GM12878 (cell line): ENCODE measurements around the gene SMOC1. TPM values are rescaled to one million over a fixed set of nuclear protein-coding genes. Genes with fewer than 3 reads are reported as not detected.

Experiments
- ATAC-seq: fragments of 200-7000 bp; cut with Tn5 transposase; 3 replicates; pipeline ENCODE4 v1.9.1; 2020; ENCODE audit warnings: mild to moderate bottlenecking, moderate library complexity
- BruUV-seq: library from RNA; stranded (reverse); fragments of 400-500 nt; replicated peaks from 2 replicates; lab custom pipeline; 2021; lab: Mats Ljungman, UMichigan
- CTCF ChIA-PET: fragments of 300-600 bp; sonication (Branson Sonifier 250); formaldehyde crosslinking; extraction: SDS; loops from one replicate; lab custom pipeline; 2021; ENCODE audit warnings: inconsistent platforms; lab: Yijun Ruan, JAX
- POLR2A ChIA-PET: fragments of 350-600 bp; formaldehyde crosslinking; extraction: SDS; loops from one replicate; lab custom pipeline; 2021; ENCODE audit warnings: inconsistent platforms; lab: Charles Lee
- RAD21 ChIA-PET: fragments of 300-600 bp; sonication (Branson Sonifier 250); formaldehyde crosslinking; loops from one replicate; lab custom pipeline; 2023; ENCODE audit warnings: antibody characterized with exemption; ENCODE audit not compliant: unreplicated experiment; lab: Charles Lee
- SMC1A ChIA-PET: fragments of 300-600 bp; sonication (Branson Sonifier 250); formaldehyde crosslinking; loops from one replicate; lab custom pipeline; 2023; ENCODE audit not compliant: unreplicated experiment, uncharacterized antibody; lab: Charles Lee
- DNase-seq: peaks from one replicate; pipeline ENCODE4 v3.0.0-alpha.2; 2011; ENCODE audit warnings: low read depth, low spot score
- FAIRE-seq: peaks from 3 replicates; lab custom pipeline; 2011; peaks lifted over from hg19 to GRCh38; lab: Jason Lieb, UNC
- H2AFZ ChIP-seq: 2 replicates; pipeline ENCODE4 v1.6.0; 2011; ENCODE audit warnings: low read depth, low read length, control low read depth; ENCODE audit not compliant: control insufficient read depth
- H3K27ac ChIP-seq: 2 replicates; pipeline ENCODE4 v1.5.1; 2011; ENCODE audit warnings: control low read depth; ENCODE audit not compliant: control insufficient read depth, insufficient read depth
- H3K27me3 ChIP-seq, 2 experiments: replicated peaks in 1 of 2; 2 replicates each; pipeline versions ENCODE4 v1.6.0 to v1.6.1; 2011; ENCODE audit warnings: low read length in 1 of 2; ENCODE audit not compliant: control insufficient read depth in 2 of 2, insufficient read depth in 2 of 2
- H3K36me3 ChIP-seq, 2 experiments: 2 replicates each; pipeline ENCODE4 v1.5.1; 2011; ENCODE audit warnings: low read length in 1 of 2; ENCODE audit not compliant: control insufficient read depth in 2 of 2, insufficient read depth in 2 of 2
- H3K4me1 ChIP-seq: 2 replicates; pipeline ENCODE4 v1.6.1; 2011; ENCODE audit warnings: mild to moderate bottlenecking, low read length, moderate library complexity, mixed read lengths; ENCODE audit not compliant: control insufficient read depth, insufficient read depth
- H3K4me2 ChIP-seq: 2 replicates; pipeline ENCODE4 v1.6.0; 2011; ENCODE audit warnings: control low read depth; ENCODE audit not compliant: control insufficient read depth, insufficient read depth
- H3K4me3 ChIP-seq: fragments of 200-600 bp; sonication (generic); 2 replicates; pipeline ENCODE4 v1.5.1; 2016
- H3K79me2 ChIP-seq: 2 replicates; pipeline ENCODE4 v1.6.0; 2011; ENCODE audit warnings: low read length; ENCODE audit not compliant: control insufficient read depth, insufficient read depth
- H3K9ac ChIP-seq: 2 replicates; pipeline ENCODE4 v1.8.0; 2011; ENCODE audit warnings: low read length, control low read depth, mixed read lengths; ENCODE audit not compliant: control insufficient read depth, insufficient read depth
- H3K9me3 ChIP-seq: replicated peaks from 3 replicates; pipeline ENCODE4 v1.5.1; 2011; ENCODE audit warnings: mild to moderate bottlenecking, low read length; ENCODE audit not compliant: control insufficient read depth, insufficient read depth
- H4K20me1 ChIP-seq: 2 replicates; pipeline ENCODE4 v1.6.0; 2011; ENCODE audit not compliant: control insufficient read depth, insufficient read depth
- BHLHE40 ChIP-seq, 2 experiments: fragments of 450-650 bp in 1 of 2; IDR thresholded peaks; 2 replicates each; pipeline ENCODE4 v1.6.1; 2011 to 2017; ENCODE audit warnings: low read depth in 2 of 2, borderline replicate concordance in 1 of 2, improper control_type of control experiment in 1 of 2, low read length in 1 of 2, mild to moderate bottlenecking in 1 of 2
- BMI1 ChIP-seq: fragments of 450-650 bp; IDR thresholded peaks from 2 replicates; pipeline ENCODE4 v1.6.1; 2016; ENCODE audit warnings: mild to moderate bottlenecking, moderate library complexity, borderline replicate concordance
- CREB1 ChIP-seq: IDR thresholded peaks from 2 replicates; pipeline ENCODE4 v1.6.1; 2012; ENCODE audit warnings: low read depth, mild to moderate bottlenecking, inconsistent platforms
- ETV6 ChIP-seq, 2 experiments: fragments of 450-650 bp in 1 of 2; IDR thresholded peaks in 1 of 2; conservative IDR thresholded peaks in 1 of 2; 2 replicates each; pipeline ENCODE4 v1.6.1; 2014; ENCODE audit warnings: antibody characterized with exemption in 1 of 2, borderline replicate concordance in 1 of 2, low read depth in 1 of 2, mild to moderate bottlenecking in 1 of 2, moderate library complexity in 1 of 2
- GABPA ChIP-seq: IDR thresholded peaks from 2 replicates; pipeline ENCODE4 v1.6.1; 2014; ENCODE audit warnings: antibody characterized with exemption, low read depth, mild to moderate bottlenecking, inconsistent platforms
- GATAD2B ChIP-seq: fragments of 450-650 bp; conservative IDR thresholded peaks from 2 replicates; pipeline ENCODE4 v1.6.1; 2017; ENCODE audit warnings: low read depth, mild to moderate bottlenecking, moderate library complexity
- MLLT1 ChIP-seq: fragments of 450-650 bp; IDR thresholded peaks from 2 replicates; pipeline ENCODE4 v1.6.1; 2016; ENCODE audit warnings: mild to moderate bottlenecking
- POLR2AphosphoS5 ChIP-seq: IDR thresholded peaks from 2 replicates; pipeline ENCODE4 v1.6.1; 2011; ENCODE audit warnings: mild to moderate bottlenecking, low read length, inconsistent platforms
- POU2F2 ChIP-seq: IDR thresholded peaks from 3 replicates; pipeline ENCODE4 v1.6.1; 2011; ENCODE audit warnings: low read depth, mild to moderate bottlenecking, low read length, borderline replicate concordance
- RB1 ChIP-seq: fragments of 450-650 bp; formaldehyde crosslinking; IDR thresholded peaks from 2 replicates; pipeline ENCODE4 v1.6.1; 2017; ENCODE audit warnings: mild to moderate bottlenecking, borderline replicate concordance
- SPI1 ChIP-seq: IDR thresholded peaks from 2 replicates; pipeline ENCODE4 v1.6.1; 2011; ENCODE audit warnings: low read depth, mild to moderate bottlenecking, low read length, moderate library complexity, borderline replicate concordance; ENCODE audit not compliant: insufficient read depth
- WGBS: methylation state at CpG from one replicate; pipeline ENCODE4 v1.1.6; 2016; ENCODE audit warnings: low lambda C conversion rate; ENCODE audit not compliant: insufficient replicate concordance, insufficient coverage; ENCODE audit errors: missing lambda C conversion rate; 5-methylcytosine and 5-hydroxymethylcytosine counted together
- in situ Hi-C: fragments of 300-500 bp; cut with MboI; formaldehyde crosslinking; loops from 9 replicates; pipeline ENCODE4 v1.14.3; 2018; ENCODE audit warnings: mixed read lengths
- intact Hi-C: fragments of 100-400 bp; cut with micrococcal nuclease; formaldehyde crosslinking; loops from one replicate; pipeline ENCODE4 v1.14.2; 2022; ENCODE audit not compliant: unreplicated experiment
- polyA plus RNA-seq, 11 experiments: library from polyadenylated mRNA; depleted of rRNA in 4 of 11; unstranded in 6 of 11; stranded (reverse) in 5 of 11; fragments of >200 nt; fragmentation: Nextera tagmentation in 4 of 11; fragmentation: Illumina TruSeq in 1 of 11; extraction: Ambion mirVana in 4 of 11; extraction: Trizol in 1 of 11; gene quantifications; 1 replicate in 1 of 11; 2 replicates in 10 of 11; pipeline versions ENCODE4 v1.2.1 to v1.2.3, GENCODE V29; 2011 to 2016; ENCODE audit warnings: inconsistent platforms in 2 of 11, missing spikeins in 2 of 11, low read depth in 1 of 11
- total RNA-seq, 4 experiments: library from RNA; depleted of rRNA in 3 of 4; stranded (reverse); fragments of >200 nt in 3 of 4; fragmentation: Illumina TruSeq in 1 of 4; extraction: Trizol in 1 of 4; gene quantifications; 2 replicates each; pipeline versions ENCODE4 v1.2.1 to v1.2.3, GENCODE V29; 2013 to 2021
- TF ChIP-seq, protein P1 (sequence below): IDR thresholded peaks from 2 replicates; pipeline ENCODE4 v1.6.1; 2012; ENCODE audit warnings: low read depth, low read length, improper control_type of control experiment

The SMOC1 gene
- total and polyA plus RNA-seq, 10 of the 15 experiments (the other 5 are each of a cell fraction or from before 2014, with no cell fraction given) = 0.03 to 0.26 (median 0.14) TPM; not detected in 7

DNA sequence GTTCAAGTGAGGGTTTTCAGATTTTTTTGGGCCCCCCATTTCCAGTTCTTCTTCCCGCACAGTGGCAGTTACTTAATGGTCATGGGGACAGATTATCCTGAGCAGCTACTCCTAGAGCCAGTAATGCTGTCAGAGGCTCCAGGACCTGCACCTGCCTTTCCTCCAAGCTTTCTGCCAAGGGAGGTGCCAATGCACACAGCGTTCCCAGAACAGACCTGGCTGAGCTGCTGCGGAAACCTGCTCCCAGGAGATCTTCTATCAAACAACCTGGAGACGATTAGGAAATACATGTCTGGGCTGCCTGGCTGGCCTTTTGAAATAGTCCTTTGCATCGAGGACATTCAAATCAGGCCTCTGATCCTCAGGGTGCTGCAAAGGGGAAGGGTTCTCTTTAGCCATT, 188.6 kb downstream of the SMOC1 start:
- RAD21 ChIA-PET = no interaction called here
- no peak for FAIRE-seq
- 60% methylated on average over 5 of the region's 5 CpGs for WGBS
- Histone ChIP-seq H3K27ac (no peak overlapping the region), H3K4me2 (no peak overlapping the region), H3K4me3 (no peak overlapping the region), H3K27me3 (peaks cover 0 to 2% of the 10 kb centered on the region in 2 experiments; a peak in 1 of 4 replicates), H3K9ac (no peak overlapping the region), H3K4me1 (no peaks in the 10 kb centered on the region), H3K9me3 (no peaks in the 10 kb centered on the region), H2AFZ (no peak overlapping the region), H4K20me1 (no peaks in the 10 kb centered on the region), H3K36me3 (no peaks in the 10 kb centered on the region), H3K79me2 (no peaks in the 10 kb centered on the region)
- in situ Hi-C loops = no loop called here
- DNase-seq = no peak
- POLR2A ChIA-PET = no interaction called here
- TF ChIP-seq ETV6 (conservative IDR thresholded peaks at IDR 0.05 in 1 of 2, IDR thresholded peaks at IDR 0.05 in 1 of 2; ENCODE audit: borderline replicate concordance in 1 of 2, low read depth in 1 of 2) = no peak
- no peak for TF ChIP-seq POLR2AphosphoS5
- TF ChIP-seq POU2F2 = no peak
- TF ChIP-seq BHLHE40 (IDR thresholded peaks at IDR 0.05; ENCODE audit: borderline replicate concordance in 1 of 2, low read depth in 2 of 2, low read length in 1 of 2) = no peak
- TF ChIP-seq GABPA = no peak
- no peak for TF ChIP-seq MLLT1
- TF ChIP-seq BMI1 = no peak
- no peak for TF ChIP-seq CREB1
- no peak for TF ChIP-seq SPI1
- TF ChIP-seq, protein P1, sequence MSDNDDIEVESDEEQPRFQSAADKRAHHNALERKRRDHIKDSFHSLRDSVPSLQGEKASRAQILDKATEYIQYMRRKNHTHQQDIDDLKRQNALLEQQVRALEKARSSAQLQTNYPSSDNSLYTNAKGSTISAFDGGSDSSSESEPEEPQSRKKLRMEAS = no peak
- TF ChIP-seq GATAD2B = no peak
- TF ChIP-seq RB1 = no peak
- no peak for ATAC-seq
- no TSS peak for BruUV-seq
- CTCF ChIA-PET = interaction anchor here (0.6 kb wide), 1 partner anchor 918 kb away, joined by 4 read pairs; no protein-coding TSS in a partner anchor
- intact Hi-C loops = no loop called here
- SMC1A ChIA-PET = no interaction called here
